Effector memory CD4-positive, alpha-beta T cell (primary cell): ENCODE measurements around the gene SCN4A.

Source experiments
- DNase-seq, 3 donors: peaks; one replicate each; pipeline ENCODE4 v3.0.0-alpha.2; 2020
- H3K27ac ChIP-seq: 2 replicates; pipeline ENCODE4 v1.7.0; 2013; ENCODE audit warnings: mild to moderate bottlenecking, low read length, moderate library complexity; ENCODE audit not compliant: insufficient read depth, poor library complexity, severe bottlenecking
- H3K27me3 ChIP-seq: replicated peaks from 2 replicates; pipeline ENCODE4 v1.7.0; 2013; ENCODE audit warnings: mild to moderate bottlenecking, low read length; ENCODE audit not compliant: insufficient read depth, control insufficient read depth, poor library complexity, severe bottlenecking
- H3K36me3 ChIP-seq: 2 replicates; pipeline ENCODE4 v1.7.0; 2013; ENCODE audit warnings: mild to moderate bottlenecking, low read length, moderate library complexity; ENCODE audit not compliant: control insufficient read depth, insufficient read depth
- H3K4me1 ChIP-seq: 2 replicates; pipeline ENCODE4 v1.7.0; 2013; ENCODE audit warnings: low read length, mild to moderate bottlenecking; ENCODE audit not compliant: control insufficient read depth, insufficient read depth, poor library complexity, severe bottlenecking
- H3K4me3 ChIP-seq: 2 replicates; pipeline ENCODE4 v1.7.0; 2013; ENCODE audit warnings: low read length, low read depth, mild to moderate bottlenecking; ENCODE audit not compliant: insufficient read depth, poor library complexity, severe bottlenecking
- H3K9me3 ChIP-seq: 2 replicates; pipeline ENCODE4 v1.7.0; 2013; ENCODE audit warnings: mild to moderate bottlenecking, low read length, moderate library complexity; ENCODE audit not compliant: control insufficient read depth

The SCN4A gene

DNA sequence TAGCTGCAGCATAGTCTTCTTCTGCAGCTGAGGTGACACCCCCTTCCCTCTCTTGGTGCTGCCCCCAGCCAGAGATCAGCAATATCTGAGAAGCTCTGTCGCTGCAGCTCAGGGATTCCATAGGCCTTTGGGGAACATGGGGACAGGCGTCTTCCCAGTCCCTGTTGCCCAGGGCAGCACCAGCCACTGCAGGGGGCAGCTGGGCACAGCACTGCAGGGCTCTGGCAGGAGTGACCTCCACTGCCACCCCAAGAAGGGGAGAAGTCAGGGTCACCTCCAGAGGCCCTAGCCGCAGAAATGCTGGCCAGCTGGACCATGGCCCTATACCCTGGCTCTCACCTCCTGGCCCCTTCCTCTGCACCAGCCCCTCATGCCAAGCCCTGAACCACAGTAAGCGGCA, 16.9 kb downstream of the SCN4A start:
- no peak overlapping the region for H3K4me3 ChIP-seq
- H3K27ac ChIP-seq = no peak overlapping the region
- peaks cover 13% of the 10 kb centered on the region for H3K4me1 ChIP-seq
- H3K36me3 ChIP-seq = no peaks in the 10 kb centered on the region
- H3K27me3 ChIP-seq = no peaks in the 10 kb centered on the region
- H3K9me3 ChIP-seq = no peaks in the 10 kb centered on the region
- no peak for DNase-seq

DNA sequence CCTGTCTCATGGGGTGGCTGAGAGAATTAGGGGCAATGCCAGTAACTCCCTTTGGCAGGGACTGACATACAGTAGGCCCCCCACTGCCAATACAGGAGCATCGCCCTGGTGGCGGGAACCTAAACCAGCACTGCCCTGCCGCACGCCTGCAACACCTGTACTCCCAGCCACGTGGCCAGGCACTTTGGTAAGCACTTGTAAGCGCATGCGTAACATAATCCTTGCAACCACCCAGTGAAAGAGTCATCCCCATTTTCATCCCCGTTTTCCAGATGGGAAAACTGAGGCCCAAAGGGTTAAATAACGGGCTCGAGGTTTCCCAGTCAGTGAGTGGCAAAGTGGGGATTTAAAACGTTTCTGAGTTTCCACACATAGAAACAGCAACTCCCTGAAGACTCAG, 17.5 kb downstream of the SCN4A start:
- Histone ChIP-seq H3K9me3 (no peaks in the 10 kb centered on the region), H3K4me1 (peaks cover 13% of the 10 kb centered on the region), H3K4me3 (no peak overlapping the region), H3K27me3 (no peaks in the 10 kb centered on the region), H3K27ac (no peak overlapping the region), H3K36me3 (no peaks in the 10 kb centered on the region)
- no peak for DNase-seq

DNA sequence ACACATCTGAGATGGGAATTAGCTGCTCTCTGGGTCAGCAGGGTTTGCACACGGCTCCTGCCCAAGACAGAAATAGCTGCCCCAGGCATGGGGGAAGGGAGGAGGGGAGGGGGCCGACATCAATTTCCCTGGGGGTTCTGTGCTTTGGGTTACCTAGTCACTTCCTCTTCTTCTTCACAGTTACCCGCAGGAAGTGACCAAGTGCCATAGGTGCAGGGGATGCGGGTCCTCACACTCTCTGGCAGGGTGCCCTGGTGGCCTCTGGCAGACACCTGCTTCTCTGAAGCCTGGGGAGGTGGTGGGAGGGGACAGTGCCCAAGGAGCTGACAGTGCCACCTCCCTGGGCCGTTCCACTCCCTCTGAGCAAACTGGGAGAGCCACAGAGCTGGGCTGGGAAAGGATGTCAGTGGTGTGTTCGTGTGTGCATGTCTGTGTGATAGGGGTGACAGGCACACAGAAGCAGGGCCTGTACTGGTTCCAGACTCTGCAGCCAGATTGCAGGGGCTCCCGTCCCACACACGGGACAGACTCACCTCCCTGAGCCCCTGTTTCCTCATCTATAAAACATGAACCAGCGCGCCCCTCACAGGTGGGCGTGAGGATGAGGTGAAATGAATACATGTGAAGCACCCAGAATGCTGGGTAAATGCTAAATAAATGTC, 18.2 kb downstream of the SCN4A start:
- Histone ChIP-seq H3K9me3 (no peaks in the 10 kb centered on the region), H3K4me1 (peaks cover 13% of the 10 kb centered on the region), H3K36me3 (no peaks in the 10 kb centered on the region), H3K27ac (peak overlapping the region; percentile 26), H3K27me3 (no peaks in the 10 kb centered on the region), H3K4me3 (no peak overlapping the region)
- peak in 1 of 3 donors; percentile 11 for DNase-seq

DNA sequence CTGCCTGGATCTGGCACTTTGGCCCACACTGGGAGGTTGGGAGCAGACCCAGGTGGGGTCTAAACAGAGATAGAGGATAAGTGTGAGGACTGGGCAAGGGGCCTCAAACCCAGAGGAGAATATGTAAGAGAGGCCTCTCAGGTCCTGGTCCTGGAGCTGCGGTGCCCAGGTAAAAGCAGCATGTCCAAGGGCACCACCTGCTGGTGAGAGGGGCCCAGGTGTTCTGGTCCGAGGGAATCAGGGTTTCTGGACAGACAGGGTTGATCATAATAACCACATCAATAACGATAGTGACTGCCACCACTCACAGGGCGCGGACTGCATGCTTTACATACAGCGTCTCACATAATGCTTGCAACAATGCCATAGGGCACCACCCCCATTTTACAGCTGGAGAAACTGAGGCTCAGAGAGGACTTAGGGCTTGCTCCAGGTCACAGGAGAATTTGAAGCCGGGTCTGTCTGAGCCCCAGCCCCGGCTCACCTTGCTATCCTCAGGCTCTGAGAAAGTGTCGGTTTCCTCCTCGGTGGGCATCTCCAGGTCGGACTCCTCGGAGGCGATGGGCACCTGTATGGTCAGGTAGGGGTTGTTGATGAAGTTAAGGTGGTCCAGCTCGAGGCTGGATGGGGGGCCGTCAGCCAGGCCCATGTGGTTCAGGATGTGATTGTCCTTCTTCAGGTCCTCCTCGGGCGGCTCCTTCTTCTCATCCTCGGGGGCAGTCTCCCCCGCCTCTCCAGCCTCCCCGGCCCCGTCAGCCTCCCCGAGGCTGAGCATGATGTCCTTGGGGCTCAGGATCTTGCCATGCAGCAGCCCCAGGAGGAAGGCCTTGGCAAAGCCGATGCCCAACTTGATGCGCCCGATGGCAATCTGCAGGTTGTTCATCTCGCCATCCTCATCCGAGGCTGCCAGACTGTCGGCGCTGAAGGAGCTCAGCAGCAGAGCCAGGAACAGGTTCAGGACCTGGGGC, 21.5 kb downstream of the SCN4A start:
- peaks cover 23% of the 10 kb centered on the region for H3K4me1 ChIP-seq
- no peaks in the 10 kb centered on the region for H3K36me3 ChIP-seq
- H3K27me3 ChIP-seq = no peaks in the 10 kb centered on the region
- H3K4me3 ChIP-seq = no peak overlapping the region
- no peak for DNase-seq
- H3K9me3 ChIP-seq = no peaks in the 10 kb centered on the region
- no peak overlapping the region for H3K27ac ChIP-seq

DNA sequence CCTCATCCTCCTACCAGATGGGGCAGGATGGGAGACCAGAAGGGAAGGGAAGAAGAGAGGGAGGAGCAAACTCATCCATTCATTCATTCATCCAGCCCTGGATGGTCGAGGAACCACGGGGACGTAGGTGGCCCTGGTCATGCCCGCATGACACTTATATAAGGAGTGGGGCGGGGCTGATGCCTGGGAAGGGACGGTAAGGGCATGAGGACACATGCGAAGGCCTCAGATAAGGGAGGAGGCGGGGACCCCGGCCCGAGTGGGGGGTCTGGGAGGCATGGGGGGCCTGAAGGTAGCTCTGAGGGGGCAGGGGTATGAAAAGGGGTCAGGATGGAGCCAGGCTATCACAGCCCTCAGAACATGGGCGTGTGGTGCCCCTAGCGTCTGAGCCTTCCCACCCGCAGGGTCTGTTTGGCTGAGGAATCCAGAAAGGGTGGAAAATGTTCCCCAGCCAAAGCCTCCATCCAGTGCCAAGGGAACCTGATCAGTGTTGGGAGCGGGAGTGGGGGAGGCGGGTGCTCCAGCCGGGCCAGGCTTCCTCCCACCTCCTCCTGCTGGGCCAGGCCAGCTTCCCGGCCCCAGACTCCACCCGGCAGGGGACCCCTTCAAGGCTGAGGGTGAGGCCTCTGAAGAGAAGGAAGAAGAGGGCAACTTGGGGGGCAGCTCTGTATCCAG, 23.0 kb downstream of the SCN4A start:
- no peaks in the 10 kb centered on the region for H3K36me3 ChIP-seq
- H3K9me3 ChIP-seq = no peaks in the 10 kb centered on the region
- H3K27me3 ChIP-seq = no peaks in the 10 kb centered on the region
- peaks cover 32% of the 10 kb centered on the region for H3K4me1 ChIP-seq
- H3K27ac ChIP-seq = no peak overlapping the region
- H3K4me3 ChIP-seq = no peak overlapping the region
- no peak for DNase-seq

DNA sequence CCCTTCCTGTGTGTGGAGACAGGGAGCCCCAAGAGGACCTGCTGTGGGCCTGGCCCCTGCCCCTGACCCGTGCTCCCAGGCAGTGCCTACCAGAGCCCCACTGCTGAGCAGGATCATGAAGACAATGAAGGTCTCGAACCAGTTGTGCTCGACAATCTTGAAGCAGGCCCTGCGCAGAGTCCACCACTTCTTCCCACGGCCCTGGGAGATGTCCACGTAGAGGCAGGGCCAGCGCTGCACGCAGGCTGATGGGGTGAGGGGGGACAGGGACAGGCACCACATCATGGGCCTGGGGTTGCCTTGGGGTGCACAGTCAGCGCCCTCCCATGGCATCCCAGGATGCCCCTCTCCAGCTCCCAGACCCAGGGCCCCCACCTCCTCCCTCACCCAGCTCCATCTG, 24.2 kb downstream of the SCN4A start:
- H3K27ac ChIP-seq = no peak overlapping the region
- no peaks in the 10 kb centered on the region for H3K9me3 ChIP-seq
- H3K27me3 ChIP-seq = no peaks in the 10 kb centered on the region
- no peak for DNase-seq
- no peaks in the 10 kb centered on the region for H3K36me3 ChIP-seq
- no peak overlapping the region for H3K4me3 ChIP-seq
- H3K4me1 ChIP-seq = peaks cover 20% of the 10 kb centered on the region

DNA sequence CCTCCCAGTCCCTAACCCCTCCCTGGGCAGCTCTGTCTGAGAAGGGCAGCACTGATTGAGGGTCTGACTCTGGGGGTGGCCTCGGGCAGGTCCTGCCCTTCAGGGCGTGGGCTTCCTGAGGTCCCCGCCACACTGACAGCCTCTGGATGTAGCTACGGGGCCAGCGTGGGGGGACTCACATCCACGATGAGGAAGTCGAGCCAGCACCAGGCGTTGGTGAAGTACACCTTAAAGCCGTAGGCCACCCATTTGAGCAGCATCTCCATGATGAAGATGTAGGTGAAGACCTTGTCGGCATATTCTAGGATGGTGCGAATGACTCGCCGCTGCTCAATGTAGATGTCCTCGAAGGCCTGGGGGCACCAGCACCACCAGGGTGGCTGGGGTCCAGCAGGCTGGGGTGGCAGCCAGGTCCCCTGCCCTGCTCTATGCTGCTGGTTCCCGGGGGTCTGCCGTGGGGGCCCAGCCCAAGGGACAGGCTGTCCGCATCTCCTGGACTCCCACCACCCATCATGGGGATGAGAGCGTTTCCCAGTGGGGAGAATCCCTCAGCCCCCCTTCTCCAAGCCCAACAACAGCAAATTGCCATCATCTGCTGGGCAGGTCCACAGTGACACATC, 24.9 kb downstream of the SCN4A start:
- H3K9me3 ChIP-seq = no peaks in the 10 kb centered on the region
- H3K4me3 ChIP-seq = no peak overlapping the region
- H3K36me3 ChIP-seq = no peaks in the 10 kb centered on the region
- peaks cover 19% of the 10 kb centered on the region for H3K4me1 ChIP-seq
- no peak overlapping the region for H3K27ac ChIP-seq
- no peak for DNase-seq
- no peaks in the 10 kb centered on the region for H3K27me3 ChIP-seq

DNA sequence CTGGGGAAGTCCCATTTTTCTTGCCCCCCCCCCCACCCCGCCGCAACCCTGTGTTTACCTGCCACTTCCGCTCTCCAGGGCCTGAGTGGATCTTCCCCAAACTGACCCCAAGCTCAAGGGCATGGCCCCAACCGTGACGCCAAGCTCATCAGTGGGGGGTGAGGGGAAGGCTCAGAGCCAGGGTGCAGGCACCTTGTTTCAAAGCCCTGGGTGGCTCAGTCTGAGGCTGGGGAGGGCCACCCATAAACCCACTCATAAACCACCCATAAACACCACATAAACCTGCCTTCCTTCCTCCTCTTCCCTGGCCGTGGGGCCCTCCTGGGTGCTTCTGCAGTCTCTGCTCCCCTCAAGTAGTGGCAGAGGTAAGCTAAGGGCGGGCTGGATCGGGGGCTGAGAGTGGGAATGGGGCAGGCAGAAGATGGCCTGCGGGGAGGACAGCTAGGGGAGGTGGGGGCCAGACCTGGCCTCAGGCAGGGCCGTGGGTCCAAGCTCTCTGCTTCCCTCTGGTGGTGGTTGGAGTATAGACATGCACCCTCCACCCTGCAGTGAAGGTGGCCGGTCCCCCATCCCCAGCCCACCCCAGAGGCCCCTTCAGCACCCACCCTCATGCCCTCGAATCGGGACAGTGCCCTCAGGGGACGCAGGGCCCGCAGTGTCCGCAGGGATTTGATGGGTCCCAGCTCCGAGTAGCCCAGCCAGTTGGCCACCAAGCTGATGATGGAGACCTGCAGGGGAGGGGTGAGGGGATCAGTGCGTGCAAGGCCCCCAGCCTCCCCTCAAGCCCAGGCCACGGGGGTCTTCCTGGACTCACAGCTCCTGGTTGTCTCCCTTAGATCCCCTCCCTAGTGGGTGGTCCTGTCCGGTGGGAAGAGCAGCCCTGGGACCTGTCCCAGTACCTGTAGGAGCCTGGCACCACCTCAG, 26.0 kb downstream of the SCN4A start:
- H3K4me1 ChIP-seq = peaks cover 19% of the 10 kb centered on the region
- no peaks in the 10 kb centered on the region for H3K27me3 ChIP-seq
- H3K27ac ChIP-seq = no peak overlapping the region
- H3K36me3 ChIP-seq = no peaks in the 10 kb centered on the region
- DNase-seq = peak; percentile 36 to 44 (median 38)
- H3K4me3 ChIP-seq = peak overlapping the region; percentile 35
- H3K9me3 ChIP-seq = no peaks in the 10 kb centered on the region

DNA sequence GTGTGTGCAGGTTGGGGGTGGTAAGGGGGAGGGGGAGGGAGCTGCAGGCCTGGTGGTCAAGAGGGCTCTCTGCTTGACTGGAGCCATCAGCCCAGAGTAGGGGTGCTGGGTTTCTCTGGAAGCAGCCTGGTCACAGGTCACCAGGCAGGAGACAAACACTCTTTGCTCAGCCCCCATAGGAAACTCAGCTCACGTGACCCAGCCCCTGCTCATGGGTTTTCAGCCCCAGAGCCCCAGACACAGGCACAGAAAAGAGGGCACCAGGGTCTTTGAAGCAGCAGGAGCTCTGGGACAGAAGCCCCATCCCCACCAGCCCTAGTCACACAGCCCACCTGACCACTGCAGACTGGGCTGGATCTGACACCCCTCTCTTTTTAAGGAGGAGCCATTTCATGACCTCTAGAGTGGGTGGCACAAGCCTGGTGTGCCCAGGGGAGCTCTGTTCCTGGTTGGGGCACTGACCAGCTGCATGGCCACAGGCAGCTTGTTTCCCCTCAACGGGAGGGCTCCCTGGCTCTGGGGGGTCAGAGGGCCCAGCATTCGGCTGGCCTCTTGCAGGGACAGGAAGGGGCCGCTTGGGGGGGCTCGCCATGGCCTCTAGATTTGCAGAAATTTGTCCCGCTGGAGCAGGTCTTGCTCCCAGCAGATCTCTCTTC, 26.8 kb downstream of the SCN4A start:
- H3K9me3 ChIP-seq = no peaks in the 10 kb centered on the region
- no peak overlapping the region for H3K27ac ChIP-seq
- no peaks in the 10 kb centered on the region for H3K27me3 ChIP-seq
- no peak for DNase-seq
- H3K4me1 ChIP-seq = peaks cover 19% of the 10 kb centered on the region
- H3K36me3 ChIP-seq = no peaks in the 10 kb centered on the region
- H3K4me3 ChIP-seq = no peak overlapping the region
